ENCODE results near the gene PLA2G4E.

DNA sequence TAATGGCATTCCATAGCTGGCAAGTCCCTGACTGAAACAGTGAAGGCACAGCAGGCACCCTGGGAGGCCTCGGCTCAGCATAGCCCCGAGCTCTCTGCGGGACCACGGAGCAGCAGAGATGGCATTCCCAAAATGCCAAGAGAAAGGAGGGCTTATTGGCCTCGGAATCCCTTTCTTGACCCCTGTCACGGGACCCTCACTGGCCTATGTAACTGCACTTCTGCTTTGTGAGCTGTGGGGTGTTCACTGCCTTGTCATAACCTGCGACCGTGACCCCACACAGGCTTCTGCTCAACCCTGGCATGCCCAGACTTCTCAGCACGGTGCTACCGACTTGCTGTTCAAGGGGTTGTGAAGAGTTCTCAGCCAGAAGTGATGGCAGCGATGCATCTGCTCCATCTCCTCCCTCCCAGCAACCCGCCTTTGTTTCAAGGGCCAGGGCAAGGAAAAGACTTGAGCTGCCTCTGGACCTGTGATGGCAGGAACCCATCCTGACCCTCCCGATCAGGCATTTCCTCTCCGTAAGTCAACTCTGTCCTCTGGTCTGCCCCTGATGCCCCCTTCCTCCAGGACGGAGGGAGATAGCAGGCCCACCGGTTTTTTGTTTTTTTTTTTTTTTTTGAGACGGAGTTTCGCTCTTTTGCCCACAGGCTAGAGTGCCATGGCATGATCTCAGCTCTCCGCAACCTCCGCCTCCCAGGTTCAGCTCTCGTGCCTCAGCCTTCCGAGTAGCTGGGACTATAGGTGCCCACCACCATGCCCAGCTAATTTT is 79.0 kb downstream of the PLA2G4E start:
- TF ChIP-seq, protein P1, sequence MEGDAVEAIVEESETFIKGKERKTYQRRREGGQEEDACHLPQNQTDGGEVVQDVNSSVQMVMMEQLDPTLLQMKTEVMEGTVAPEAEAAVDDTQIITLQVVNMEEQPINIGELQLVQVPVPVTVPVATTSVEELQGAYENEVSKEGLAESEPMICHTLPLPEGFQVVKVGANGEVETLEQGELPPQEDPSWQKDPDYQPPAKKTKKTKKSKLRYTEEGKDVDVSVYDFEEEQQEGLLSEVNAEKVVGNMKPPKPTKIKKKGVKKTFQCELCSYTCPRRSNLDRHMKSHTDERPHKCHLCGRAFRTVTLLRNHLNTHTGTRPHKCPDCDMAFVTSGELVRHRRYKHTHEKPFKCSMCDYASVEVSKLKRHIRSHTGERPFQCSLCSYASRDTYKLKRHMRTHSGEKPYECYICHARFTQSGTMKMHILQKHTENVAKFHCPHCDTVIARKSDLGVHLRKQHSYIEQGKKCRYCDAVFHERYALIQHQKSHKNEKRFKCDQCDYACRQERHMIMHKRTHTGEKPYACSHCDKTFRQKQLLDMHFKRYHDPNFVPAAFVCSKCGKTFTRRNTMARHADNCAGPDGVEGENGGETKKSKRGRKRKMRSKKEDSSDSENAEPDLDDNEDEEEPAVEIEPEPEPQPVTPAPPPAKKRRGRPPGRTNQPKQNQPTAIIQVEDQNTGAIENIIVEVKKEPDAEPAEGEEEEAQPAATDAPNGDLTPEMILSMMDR (IDR thresholded peaks at IDR 0.05), result no peak
- TF ChIP-seq ZFX (IDR thresholded peaks at IDR 0.05; ENCODE audit: borderline replicate concordance), result no peak

Data from 22Rv1 (cell line).